Cortex of kidney (tissue), 1 donor: ENCODE data around the gene PDHA1.

Experiments
- DNase-seq: peaks from one replicate; lab custom pipeline; 2025; lab: John Stamatoyannopoulos, UW

The PDHA1 gene

GRCh38 chrX:19377799-19378198 lies 34.1 kb downstream of the PDHA1 start:
- DNase-seq, result no peak

GRCh38 chrX:19381326-19381725 lies 37.6 kb downstream of the PDHA1 start:
- no peak for DNase-seq

GRCh38 chrX:19382555-19383145 lies 38.9 kb downstream of the PDHA1 start:
- no peak for DNase-seq

GRCh38 chrX:19386679-19387078 lies 43.0 kb downstream of the PDHA1 start:
- DNase-seq, result no peak

GRCh38 chrX:19388064-19388679 lies 44.4 kb downstream of the PDHA1 start:
- DNase-seq, result no peak

GRCh38 chrX:19388741-19389140 lies 45.0 kb downstream of the PDHA1 start:
- no peak for DNase-seq

- DNase-seq, result no peak
Observed at GRCh38 chrX:19389227-19389845, 45.6 kb downstream of the PDHA1 start.

GRCh38 chrX:19392078-19392477 lies 48.4 kb downstream of the PDHA1 start:
- DNase-seq, result no peak

GRCh38 chrX:19392703-19393102 lies 49.0 kb downstream of the PDHA1 start:
- no peak for DNase-seq

- DNase-seq, result no peak
Observed at GRCh38 chrX:19403696-19404095, 60.0 kb downstream of the PDHA1 start.

GRCh38 chrX:19410259-19410658 lies 66.5 kb downstream of the PDHA1 start:
- no peak for DNase-seq
